Measurements from ENCODE around the gene DYNC1H1. TPM values are rescaled to one million over a fixed set of nuclear protein-coding genes. Genes with fewer than 3 reads are reported as not detected.

Gene DYNC1H1
- total RNA-seq, 6 experiments from 2014 or later, result 116 to 261 (median 161) TPM

DNA sequence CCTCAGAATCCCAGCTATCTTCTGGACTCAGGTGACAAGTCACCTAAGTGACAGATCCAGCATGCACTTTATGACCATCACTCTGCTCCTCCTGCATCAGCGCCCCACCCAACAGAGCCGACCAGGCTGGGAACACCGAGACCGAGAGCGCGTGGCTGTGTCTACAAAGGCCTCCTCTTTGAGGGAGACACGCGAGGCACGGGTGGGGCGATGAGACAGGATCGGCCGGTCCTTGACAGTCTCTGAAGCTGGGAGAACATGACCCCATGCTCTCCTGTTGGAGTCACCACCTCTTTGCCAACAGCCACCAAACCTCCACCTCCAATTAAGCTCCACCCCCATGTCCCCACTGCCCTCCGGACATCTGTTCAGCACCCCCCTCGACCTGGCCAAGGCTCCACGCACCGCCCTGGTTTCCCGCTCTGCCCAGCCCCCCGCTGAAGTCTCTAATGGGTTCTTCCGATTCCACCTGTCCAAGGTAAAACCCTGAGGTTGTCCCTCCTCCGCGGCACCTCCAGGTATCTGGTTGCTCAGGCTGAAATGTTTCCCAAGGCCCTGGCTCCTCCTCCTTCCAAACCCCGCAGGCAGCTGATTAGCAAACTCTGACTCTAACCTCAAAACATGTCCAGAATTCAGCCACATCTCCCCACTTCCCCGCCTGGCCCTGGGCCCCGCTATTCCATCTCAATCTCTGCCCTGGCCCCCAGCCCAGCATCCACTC lies 91.0 kb downstream of the DYNC1H1 start:
- no peak overlapping the region for H3K27ac ChIP-seq
- WGBS (ENCODE audit: insufficient coverage, low coverage, low lambda C conversion rate, missing lambda C conversion rate), result 77% methylated on average over 12 of the region's 24 CpGs
- no peaks in the 10 kb centered on the region for H3K4me1 ChIP-seq
- ATAC-seq, result peak in 3 of 4 donors; percentile 13 to 18 (median 17)
- peaks cover 0 to 18% (median 6%) of the 10 kb centered on the region in 4 donors for H3K36me3 ChIP-seq
- DNase-seq, result no peak
- H3K27me3 ChIP-seq, result no peaks in the 10 kb centered on the region
- H3K9me3 ChIP-seq, result no peaks in the 10 kb centered on the region
- no peak overlapping the region for H3K4me3 ChIP-seq
- intact Hi-C loops (cut with DNase I), result loop anchor here in 1 of 2 donors (5.0 kb wide), 1 partner anchor 47 kb away; no protein-coding TSS in a partner anchor
- TF ChIP-seq, protein P1, sequence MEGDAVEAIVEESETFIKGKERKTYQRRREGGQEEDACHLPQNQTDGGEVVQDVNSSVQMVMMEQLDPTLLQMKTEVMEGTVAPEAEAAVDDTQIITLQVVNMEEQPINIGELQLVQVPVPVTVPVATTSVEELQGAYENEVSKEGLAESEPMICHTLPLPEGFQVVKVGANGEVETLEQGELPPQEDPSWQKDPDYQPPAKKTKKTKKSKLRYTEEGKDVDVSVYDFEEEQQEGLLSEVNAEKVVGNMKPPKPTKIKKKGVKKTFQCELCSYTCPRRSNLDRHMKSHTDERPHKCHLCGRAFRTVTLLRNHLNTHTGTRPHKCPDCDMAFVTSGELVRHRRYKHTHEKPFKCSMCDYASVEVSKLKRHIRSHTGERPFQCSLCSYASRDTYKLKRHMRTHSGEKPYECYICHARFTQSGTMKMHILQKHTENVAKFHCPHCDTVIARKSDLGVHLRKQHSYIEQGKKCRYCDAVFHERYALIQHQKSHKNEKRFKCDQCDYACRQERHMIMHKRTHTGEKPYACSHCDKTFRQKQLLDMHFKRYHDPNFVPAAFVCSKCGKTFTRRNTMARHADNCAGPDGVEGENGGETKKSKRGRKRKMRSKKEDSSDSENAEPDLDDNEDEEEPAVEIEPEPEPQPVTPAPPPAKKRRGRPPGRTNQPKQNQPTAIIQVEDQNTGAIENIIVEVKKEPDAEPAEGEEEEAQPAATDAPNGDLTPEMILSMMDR (IDR thresholded peaks at IDR 0.05), result no peak
- TF ChIP-seq POLR2A (IDR thresholded peaks at IDR 0.05), result no peak

- TF ChIP-seq POLR2A (IDR thresholded peaks at IDR 0.05), result no peak
- TF ChIP-seq, protein P1 (IDR thresholded peaks at IDR 0.05), result no peak
- DNase-seq (no peak), ATAC-seq (peak in 1 of 4 donors; percentile 10)
- Histone ChIP-seq H3K4me3 (no peak overlapping the region), H3K9me3 (no peaks in the 10 kb centered on the region), H3K27ac (no peak overlapping the region), H3K36me3 (peaks cover 0 to 5% (median 0%) of the 10 kb centered on the region in 4 donors), H3K4me1 (no peaks in the 10 kb centered on the region), H3K27me3 (no peaks in the 10 kb centered on the region)
- intact Hi-C loops (cut with DNase I), result loop anchor here in 1 of 2 donors (5.0 kb wide), 1 partner anchor 45 kb away; no protein-coding TSS in a partner anchor
- WGBS (ENCODE audit: insufficient coverage, low coverage, low lambda C conversion rate, missing lambda C conversion rate), result 80% methylated on average over 23 of the region's 31 CpGs
Observed at GRCh38 chr14:102056694-102057442, 92.5 kb downstream of the DYNC1H1 start.

GRCh38 chr14:102057480-102058114 lies 93.2 kb downstream of the DYNC1H1 start:
- Histone ChIP-seq H3K27me3 (no peaks in the 10 kb centered on the region), H3K27ac (no peak overlapping the region), H3K9me3 (no peaks in the 10 kb centered on the region), H3K4me1 (no peaks in the 10 kb centered on the region), H3K36me3 (peaks cover 0 to 1% (median 0%) of the 10 kb centered on the region in 4 donors), H3K4me3 (no peak overlapping the region)
- no peak for DNase-seq
- TF ChIP-seq, protein P1 (IDR thresholded peaks at IDR 0.05), result no peak
- TF ChIP-seq POLR2A (IDR thresholded peaks at IDR 0.05), result no peak
- WGBS (ENCODE audit: insufficient coverage, low coverage, low lambda C conversion rate, missing lambda C conversion rate), result 45% methylated on average over 8 of the region's 10 CpGs
- intact Hi-C loops (cut with DNase I), result loop anchor here in 1 of 2 donors (5.0 kb wide), 1 partner anchor 45 kb away; no protein-coding TSS in a partner anchor
- peak in 1 of 4 donors; percentile 24 for ATAC-seq

- no peak for TF ChIP-seq POLR2A (IDR thresholded peaks at IDR 0.05)
- TF ChIP-seq, protein P1 (IDR thresholded peaks at IDR 0.05), result no peak
- ATAC-seq, result no peak
Observed at GRCh38 chr14:102058146-102058545, 93.8 kb downstream of the DYNC1H1 start.

More at GRCh38 chr14:102058146-102058545, 93.8 kb downstream of the DYNC1H1 start:
- DNase-seq, result no peak
- WGBS (ENCODE audit: insufficient coverage, low coverage, low lambda C conversion rate, missing lambda C conversion rate), result 54% methylated on average over 7 of the region's 7 CpGs
- H3K9me3 ChIP-seq, result no peaks in the 10 kb centered on the region
- H3K27me3 ChIP-seq, result no peaks in the 10 kb centered on the region
- no peak overlapping the region for H3K4me3 ChIP-seq
- intact Hi-C loops (cut with DNase I), result loop anchor here in 1 of 2 donors (5.0 kb wide), 1 partner anchor 44 kb away; no protein-coding TSS in a partner anchor
- no peaks in the 10 kb centered on the region for H3K36me3 ChIP-seq
- no peaks in the 10 kb centered on the region for H3K4me1 ChIP-seq
- H3K27ac ChIP-seq, result no peak overlapping the region
